Nephron progenitor cell (in vitro differentiated cells): ENCODE measurements around the gene BEND5.

ENCODE experiments used
- DNase-seq: peaks from one replicate; pipeline ENCODE4 v3.0.0; 2021
- H3K27ac Mint-ChIP-seq: 2 replicates; pipeline ENCODE4 v1.8.0; 2021; ENCODE audit warnings: mild to moderate bottlenecking, moderate library complexity, mixed read lengths
- H3K27me3 Mint-ChIP-seq: 2 replicates; pipeline ENCODE4 v1.8.0; 2021; ENCODE audit warnings: mild to moderate bottlenecking, low read depth, mixed read lengths; ENCODE audit not compliant: poor library complexity
- H3K36me3 Mint-ChIP-seq: 2 replicates; pipeline ENCODE4 v1.8.0; 2021; ENCODE audit warnings: low read depth, mixed read lengths
- H3K4me1 Mint-ChIP-seq: 2 replicates; pipeline ENCODE4 v1.8.0; 2021; ENCODE audit warnings: mixed read lengths
- H3K4me3 Mint-ChIP-seq: 2 replicates; pipeline ENCODE4 v1.8.0; 2021; ENCODE audit warnings: mild to moderate bottlenecking, moderate library complexity, mixed read lengths
- H3K9me3 Mint-ChIP-seq: 2 replicates; pipeline ENCODE4 v1.8.0; 2021; ENCODE audit warnings: mild to moderate bottlenecking, moderate library complexity, mixed read lengths
- CTCF ChIP-seq: fragments of 200-600 bp; sonication (generic); IDR thresholded peaks from 2 replicates; pipeline ENCODE4 v1.5.0; 2021; ENCODE audit warnings: antibody characterized with exemption

The BEND5 gene

GRCh38 chr1:48750109-48750508 is 26.6 kb downstream of the BEND5 start:
- no peaks in the 10 kb centered on the region for H3K27me3 Mint-ChIP-seq
- TF ChIP-seq CTCF = no peak
- peak overlapping the region; percentile 31 for H3K27ac Mint-ChIP-seq
- H3K4me3 Mint-ChIP-seq = no peak overlapping the region
- H3K9me3 Mint-ChIP-seq = no peaks in the 10 kb centered on the region
- no peak for DNase-seq
- peaks cover 25% of the 10 kb centered on the region for H3K4me1 Mint-ChIP-seq
- H3K36me3 Mint-ChIP-seq = peaks cover 54% of the 10 kb centered on the region

GRCh38 chr1:48749068-48749467 is 27.6 kb downstream of the BEND5 start:
- Mint-ChIP-seq H3K36me3 (peaks cover 52% of the 10 kb centered on the region), H3K4me1 (peaks cover 25% of the 10 kb centered on the region), H3K27ac (no peak overlapping the region), H3K27me3 (no peaks in the 10 kb centered on the region), H3K9me3 (no peaks in the 10 kb centered on the region), H3K4me3 (no peak overlapping the region)
- no peak for TF ChIP-seq CTCF
- no peak for DNase-seq

- no peak for DNase-seq
- TF ChIP-seq CTCF = no peak
- no peak overlapping the region for H3K4me3 Mint-ChIP-seq
- H3K36me3 Mint-ChIP-seq = peaks cover 60% of the 10 kb centered on the region
- H3K27ac Mint-ChIP-seq = no peak overlapping the region
- H3K9me3 Mint-ChIP-seq = no peaks in the 10 kb centered on the region
- H3K4me1 Mint-ChIP-seq = peaks cover 19% of the 10 kb centered on the region
- no peaks in the 10 kb centered on the region for H3K27me3 Mint-ChIP-seq
Measured at GRCh38 chr1:48746906-48747305, 29.8 kb downstream of the BEND5 start.

GRCh38 chr1:48744032-48744431 is 32.7 kb downstream of the BEND5 start:
- H3K27ac Mint-ChIP-seq = no peak overlapping the region
- H3K4me3 Mint-ChIP-seq = no peak overlapping the region
- no peak for DNase-seq
- TF ChIP-seq CTCF = no peak
- no peaks in the 10 kb centered on the region for H3K9me3 Mint-ChIP-seq
- H3K4me1 Mint-ChIP-seq = peaks cover 8% of the 10 kb centered on the region
- H3K27me3 Mint-ChIP-seq = peaks cover 3% of the 10 kb centered on the region
- H3K36me3 Mint-ChIP-seq = peaks cover 68% of the 10 kb centered on the region

GRCh38 chr1:48743480-48743879 is 33.2 kb downstream of the BEND5 start:
- no peak overlapping the region for H3K27ac Mint-ChIP-seq
- H3K9me3 Mint-ChIP-seq = no peaks in the 10 kb centered on the region
- H3K4me3 Mint-ChIP-seq = no peak overlapping the region
- no peak for TF ChIP-seq CTCF
- peaks cover 66% of the 10 kb centered on the region for H3K36me3 Mint-ChIP-seq
- H3K4me1 Mint-ChIP-seq = peaks cover 2% of the 10 kb centered on the region
- no peak for DNase-seq
- peaks cover 3% of the 10 kb centered on the region for H3K27me3 Mint-ChIP-seq

GRCh38 chr1:48741380-48741779 is 35.3 kb downstream of the BEND5 start:
- Mint-ChIP-seq H3K4me3 (no peak overlapping the region), H3K27me3 (peaks cover 3% of the 10 kb centered on the region), H3K36me3 (peaks cover 74% of the 10 kb centered on the region), H3K9me3 (no peaks in the 10 kb centered on the region), H3K4me1 (no peaks in the 10 kb centered on the region), H3K27ac (no peak overlapping the region)
- DNase-seq = no peak
- TF ChIP-seq CTCF = no peak
